Measurements from ENCODE around the gene NOL11.

NOL11 gene

DNA sequence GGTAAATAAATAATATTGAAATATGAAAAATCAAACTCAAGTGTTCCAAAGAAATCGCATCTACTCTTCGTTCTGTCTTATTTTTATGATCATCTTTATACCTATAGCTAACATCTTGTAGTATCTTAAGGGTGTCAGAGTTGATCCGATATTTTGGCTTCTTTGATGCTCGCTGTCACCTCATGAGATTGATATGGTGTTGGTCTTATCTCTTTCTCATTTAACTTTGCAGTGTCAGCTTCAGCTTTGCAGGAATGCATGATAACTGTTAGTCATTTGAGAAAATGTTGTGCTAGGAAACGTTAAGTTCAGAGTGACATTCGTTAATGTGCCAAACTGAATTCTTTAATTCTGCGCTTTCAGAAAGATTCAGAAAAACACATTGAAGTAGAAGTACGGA lies 19.4 kb downstream of the NOL11 start:
- Mint-ChIP-seq H3K27me3 (ENCODE audit: low read depth, poor library complexity) (no peaks in the 10 kb centered on the region), H3K4me3 (no peak overlapping the region), H3K27ac (no peak overlapping the region), H3K4me1 (no peaks in the 10 kb centered on the region), H3K36me3 (ENCODE audit: low read depth) (peaks cover 66% of the 10 kb centered on the region), H3K9me3 (no peaks in the 10 kb centered on the region)
- DNase-seq, result no peak
- TF ChIP-seq, protein P1, sequence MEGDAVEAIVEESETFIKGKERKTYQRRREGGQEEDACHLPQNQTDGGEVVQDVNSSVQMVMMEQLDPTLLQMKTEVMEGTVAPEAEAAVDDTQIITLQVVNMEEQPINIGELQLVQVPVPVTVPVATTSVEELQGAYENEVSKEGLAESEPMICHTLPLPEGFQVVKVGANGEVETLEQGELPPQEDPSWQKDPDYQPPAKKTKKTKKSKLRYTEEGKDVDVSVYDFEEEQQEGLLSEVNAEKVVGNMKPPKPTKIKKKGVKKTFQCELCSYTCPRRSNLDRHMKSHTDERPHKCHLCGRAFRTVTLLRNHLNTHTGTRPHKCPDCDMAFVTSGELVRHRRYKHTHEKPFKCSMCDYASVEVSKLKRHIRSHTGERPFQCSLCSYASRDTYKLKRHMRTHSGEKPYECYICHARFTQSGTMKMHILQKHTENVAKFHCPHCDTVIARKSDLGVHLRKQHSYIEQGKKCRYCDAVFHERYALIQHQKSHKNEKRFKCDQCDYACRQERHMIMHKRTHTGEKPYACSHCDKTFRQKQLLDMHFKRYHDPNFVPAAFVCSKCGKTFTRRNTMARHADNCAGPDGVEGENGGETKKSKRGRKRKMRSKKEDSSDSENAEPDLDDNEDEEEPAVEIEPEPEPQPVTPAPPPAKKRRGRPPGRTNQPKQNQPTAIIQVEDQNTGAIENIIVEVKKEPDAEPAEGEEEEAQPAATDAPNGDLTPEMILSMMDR (IDR thresholded peaks at IDR 0.05), result no peak

DNA sequence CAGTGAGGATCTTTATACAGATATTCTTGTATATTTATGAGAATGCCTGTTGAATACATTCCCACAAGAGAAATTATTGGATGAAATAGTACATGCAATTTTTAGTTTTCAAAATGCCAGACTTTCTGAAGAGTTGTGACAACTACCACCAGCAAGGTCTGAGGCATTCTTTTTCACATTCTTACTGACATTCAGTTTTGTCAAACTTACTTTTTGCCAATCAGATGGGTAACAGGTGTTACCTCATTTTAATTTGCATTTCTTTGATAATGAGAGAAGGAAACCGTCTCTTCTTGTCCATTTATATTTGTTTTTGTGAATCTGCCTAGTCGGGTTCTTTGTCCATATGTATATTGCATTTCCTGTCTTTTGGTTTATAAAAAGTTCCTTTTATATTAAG lies 24.3 kb downstream of the NOL11 start:
- H3K4me3 Mint-ChIP-seq, result no peak overlapping the region
- H3K27me3 Mint-ChIP-seq (ENCODE audit: low read depth, poor library complexity), result no peaks in the 10 kb centered on the region
- DNase-seq, result no peak
- no peaks in the 10 kb centered on the region for H3K9me3 Mint-ChIP-seq
- no peaks in the 10 kb centered on the region for H3K4me1 Mint-ChIP-seq
- TF ChIP-seq, protein P1 (IDR thresholded peaks at IDR 0.05), result no peak
- no peak overlapping the region for H3K27ac Mint-ChIP-seq
- H3K36me3 Mint-ChIP-seq (ENCODE audit: low read depth), result peaks cover 48% of the 10 kb centered on the region

DNA sequence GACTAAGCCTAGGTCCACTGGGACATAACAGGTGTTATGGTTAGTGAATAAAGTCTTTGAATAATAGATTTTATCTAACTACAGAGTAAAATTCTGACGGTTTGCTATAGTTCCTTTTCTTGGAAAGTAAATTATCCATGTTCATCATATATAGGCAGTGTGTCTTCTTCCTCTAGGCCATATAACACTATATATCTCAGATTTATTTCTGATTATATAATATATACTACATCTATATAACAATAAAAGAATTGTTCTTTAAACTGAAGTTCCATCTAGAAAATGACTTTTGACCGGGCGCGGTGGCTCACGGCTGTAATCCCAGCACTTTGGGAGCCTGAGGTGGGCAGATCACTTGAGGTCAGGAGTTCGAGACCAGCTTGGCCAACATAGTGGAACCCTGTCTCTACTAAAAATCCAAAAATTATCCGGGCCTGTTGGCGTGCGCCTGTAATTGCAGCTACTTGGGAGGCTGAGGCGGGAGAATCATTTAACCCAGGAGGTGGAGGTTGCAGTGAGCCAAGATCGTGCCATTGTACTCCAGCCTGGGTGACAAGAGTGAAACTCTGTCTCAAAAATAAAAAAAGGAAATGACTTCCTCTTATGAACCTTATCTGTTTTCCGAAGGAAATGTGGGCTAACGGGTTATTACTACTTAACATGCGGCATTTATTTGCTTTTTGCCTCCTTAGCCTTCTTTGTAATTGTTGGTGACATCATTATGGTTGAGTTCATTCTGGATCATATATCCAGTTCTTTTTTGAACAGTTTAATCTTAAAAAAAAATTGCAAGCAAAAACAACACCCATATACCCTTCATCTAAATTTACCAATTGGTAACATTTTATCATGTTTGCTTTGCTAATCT lies 29.2 kb downstream of the NOL11 start:
- Mint-ChIP-seq H3K27me3 (ENCODE audit: low read depth, poor library complexity) (no peaks in the 10 kb centered on the region), H3K4me3 (no peak overlapping the region), H3K36me3 (ENCODE audit: low read depth) (peaks cover 50% of the 10 kb centered on the region), H3K4me1 (no peaks in the 10 kb centered on the region), H3K27ac (no peak overlapping the region), H3K9me3 (no peaks in the 10 kb centered on the region)
- no peak for DNase-seq
- TF ChIP-seq, protein P1 (IDR thresholded peaks at IDR 0.05), result no peak

DNA sequence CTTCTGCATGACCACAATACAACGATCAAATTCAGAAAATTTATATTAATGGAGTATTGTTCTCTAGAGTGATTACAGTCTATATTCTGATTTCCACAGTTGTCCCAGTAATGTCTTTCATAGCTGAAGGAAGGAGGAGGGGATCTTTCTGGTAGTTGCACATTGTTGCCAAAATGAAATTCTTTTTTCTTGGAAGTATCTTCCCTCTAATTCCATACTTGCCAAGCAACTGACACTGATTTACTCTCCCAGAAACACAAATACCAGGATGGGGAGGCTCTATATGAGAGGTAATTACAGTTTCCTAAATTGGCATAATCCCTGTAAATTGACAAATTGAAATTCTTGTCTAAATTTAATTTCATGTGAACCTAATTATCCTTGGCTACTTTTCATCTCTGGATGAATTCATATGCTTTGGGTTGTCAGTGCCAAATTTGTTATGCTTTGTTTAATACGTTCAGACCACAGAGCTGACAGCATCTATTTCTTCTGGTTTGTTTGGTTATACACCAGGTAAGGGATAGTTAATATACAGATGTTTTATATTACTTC lies 30.0 kb downstream of the NOL11 start:
- DNase-seq, result no peak
- TF ChIP-seq, protein P1 (IDR thresholded peaks at IDR 0.05), result no peak
- Mint-ChIP-seq H3K27ac (no peak overlapping the region), H3K9me3 (no peaks in the 10 kb centered on the region), H3K4me3 (no peak overlapping the region), H3K4me1 (no peaks in the 10 kb centered on the region), H3K27me3 (ENCODE audit: low read depth, poor library complexity) (no peaks in the 10 kb centered on the region), H3K36me3 (ENCODE audit: low read depth) (peaks cover 42% of the 10 kb centered on the region)

DNA sequence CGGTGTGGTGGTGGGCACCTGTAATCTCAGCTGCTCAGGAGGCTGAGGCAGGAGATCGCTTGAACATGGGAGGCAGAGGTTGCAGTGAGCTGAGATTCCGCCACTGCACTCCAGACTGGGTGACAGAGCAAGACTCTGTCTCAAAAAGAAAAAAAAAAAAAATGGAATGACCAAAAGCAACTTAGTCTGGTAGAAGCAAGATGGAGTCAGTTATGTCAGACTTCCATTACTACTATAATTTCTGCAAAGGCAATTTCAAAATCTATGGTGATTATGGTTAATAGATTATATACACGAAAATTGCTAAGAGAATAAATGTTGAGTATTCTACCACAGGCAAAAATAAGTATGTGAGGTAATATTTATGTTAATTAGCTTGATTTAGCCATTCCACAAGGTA lies 32.3 kb downstream of the NOL11 start:
- Mint-ChIP-seq H3K27ac (no peak overlapping the region), H3K36me3 (ENCODE audit: low read depth) (peaks cover 42% of the 10 kb centered on the region), H3K4me3 (no peak overlapping the region), H3K4me1 (no peaks in the 10 kb centered on the region), H3K9me3 (no peaks in the 10 kb centered on the region), H3K27me3 (ENCODE audit: low read depth, poor library complexity) (no peaks in the 10 kb centered on the region)
- TF ChIP-seq, protein P1 (IDR thresholded peaks at IDR 0.05), result no peak
- no peak for DNase-seq

All from nephron progenitor cell (in vitro differentiated cells).